ENCODE data around the gene NIPAL3. TPM values are rescaled to one million over a fixed set of nuclear protein-coding genes. Genes with fewer than 3 reads are reported as not detected.
"Not testable (repeated sequence)": the region's sequence is repeated elsewhere in the genome, so short reads cannot be mapped to it uniquely, and the experiment has no call there.

Gene NIPAL3
- total RNA-seq, 1 experiment from 2014 or later = 8.2 TPM

- DNase-seq (ENCODE audit: low spot score) = no peak
These were observed 74.1 kb downstream of the NIPAL3 start for GRCh38 chr1:24489674-24490073.

DNA sequence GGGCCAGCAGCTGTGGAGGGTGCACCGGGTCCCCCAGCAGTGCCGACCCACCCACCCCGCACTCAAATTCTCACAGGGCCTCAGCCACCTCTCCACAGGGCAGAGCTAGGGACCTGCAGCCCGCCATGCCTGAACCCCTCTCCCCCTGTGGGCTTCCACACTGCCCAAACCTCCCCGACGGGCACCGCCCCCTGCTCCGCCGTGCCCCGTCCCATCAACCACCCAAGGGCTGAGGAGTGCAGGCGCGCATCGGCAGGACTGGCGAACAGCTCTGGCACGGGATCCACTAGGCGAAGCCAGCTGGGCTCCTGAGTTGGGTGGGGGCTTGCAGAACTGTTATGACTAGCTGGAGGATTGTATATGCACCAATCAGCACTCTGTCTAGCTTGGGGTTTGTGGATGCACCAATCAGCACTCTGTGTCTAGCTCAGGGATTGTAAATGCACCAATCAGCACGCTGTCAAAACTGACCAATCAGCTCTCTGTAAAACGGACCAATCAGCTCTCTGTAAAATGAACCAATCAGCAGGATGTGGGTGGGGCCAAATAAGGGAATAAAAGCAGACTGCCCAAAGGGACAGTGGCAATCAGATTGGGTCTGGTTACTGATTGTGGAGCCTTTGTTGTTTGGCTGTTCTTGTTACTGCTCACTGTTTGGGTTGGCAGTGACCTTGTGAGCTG is 74.6 kb downstream of the NIPAL3 start:
- DNase-seq (ENCODE audit: low spot score) = no peak

DNA sequence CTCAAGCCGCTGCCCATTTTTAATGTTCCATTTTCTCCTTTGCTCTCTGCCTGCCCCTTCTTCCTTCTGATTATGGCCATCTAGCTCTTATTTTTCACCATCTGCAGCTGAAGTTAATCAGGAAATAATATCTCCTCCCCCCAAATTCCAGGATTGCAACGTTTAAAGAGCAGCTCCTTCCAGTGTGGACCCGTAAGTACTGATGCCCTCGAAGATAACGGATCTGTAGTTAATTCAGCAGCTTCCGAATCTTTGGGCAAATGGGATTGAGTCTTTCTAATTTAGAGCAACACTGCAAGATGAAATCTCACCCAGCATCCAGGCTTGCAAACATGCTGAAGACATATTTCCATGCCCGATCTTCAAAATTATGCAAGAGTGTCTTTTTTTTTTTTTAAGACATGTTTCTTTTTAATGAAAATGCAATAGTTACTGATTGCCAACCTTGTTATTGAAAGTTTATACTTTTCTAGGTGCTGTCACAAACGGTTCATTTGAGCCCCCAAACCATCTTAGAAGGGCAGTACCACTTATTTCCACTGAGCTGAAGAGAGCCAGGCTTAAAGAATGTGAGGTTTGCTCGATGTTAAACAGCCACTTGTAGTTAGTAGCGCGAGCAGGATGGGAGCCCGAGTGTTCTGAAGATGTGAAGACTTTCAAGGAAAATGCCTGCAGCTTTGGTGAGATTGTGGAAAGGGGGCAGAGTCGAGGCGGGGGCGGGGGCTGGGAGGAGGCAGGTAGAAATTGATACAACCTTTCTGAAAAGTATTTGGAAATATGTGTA is 76.2 kb downstream of the NIPAL3 start:
- DNase-seq (ENCODE audit: low spot score) = no peak

- DNase-seq (ENCODE audit: low spot score) = not testable (repeated sequence)
These were observed 77.3 kb downstream of the NIPAL3 start for GRCh38 chr1:24492935-24493334.

GRCh38 chr1:24493785-24494184 is 78.2 kb downstream of the NIPAL3 start:
- no peak for DNase-seq (ENCODE audit: low spot score)

GRCh38 chr1:24498589-24498988 is 83.0 kb downstream of the NIPAL3 start:
- DNase-seq (ENCODE audit: low spot score) = no peak

GRCh38 chr1:24500448-24501048 is 84.9 kb downstream of the NIPAL3 start:
- no peak for DNase-seq (ENCODE audit: low spot score)

- peak; percentile 26 for DNase-seq (ENCODE audit: low spot score)
These were observed 85.9 kb downstream of the NIPAL3 start for GRCh38 chr1:24501371-24502064.

DNA sequence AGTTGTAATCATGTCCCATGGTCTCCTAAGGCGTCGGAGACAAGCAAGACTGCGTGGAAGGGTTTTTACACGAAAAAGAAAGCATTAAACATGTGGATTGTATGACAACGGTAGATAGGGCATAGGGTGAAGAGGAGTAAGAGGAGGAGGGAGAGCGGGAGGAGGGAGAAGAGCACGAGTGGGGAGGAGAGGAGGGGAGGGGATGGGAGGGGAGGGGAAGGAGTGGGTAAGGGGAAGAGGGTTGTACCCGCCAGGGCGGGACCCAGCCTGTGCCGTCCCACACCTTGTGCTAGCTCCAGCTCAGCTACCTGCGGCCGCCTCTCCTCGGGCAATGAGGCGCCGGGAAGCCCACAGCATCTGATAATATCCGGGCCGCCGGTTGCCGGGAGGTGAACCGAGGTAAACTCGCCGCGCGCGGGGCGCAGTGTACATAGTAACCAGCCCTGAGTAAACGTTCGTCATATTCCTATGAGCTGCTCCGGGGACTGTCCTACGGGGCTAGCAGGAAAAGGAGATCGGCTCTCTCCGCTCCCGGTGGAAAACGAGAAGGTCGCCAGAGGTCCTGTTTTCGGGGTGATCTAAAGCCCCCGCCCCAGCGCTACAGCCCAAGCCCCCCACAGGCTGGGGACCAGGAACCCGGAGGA is 86.6 kb downstream of the NIPAL3 start:
- DNase-seq (ENCODE audit: low spot score) = peak; percentile 39

- DNase-seq (ENCODE audit: low spot score) = peak; percentile 59
These were observed 87.1 kb downstream of the NIPAL3 start, which contains the start of gene RCAN3 for GRCh38 chr1:24502709-24503058. Gene RCAN3 (plus strand): TSS chr1:24502836. CDS start chr1:24514373, 11,537 bp downstream.

DNA sequence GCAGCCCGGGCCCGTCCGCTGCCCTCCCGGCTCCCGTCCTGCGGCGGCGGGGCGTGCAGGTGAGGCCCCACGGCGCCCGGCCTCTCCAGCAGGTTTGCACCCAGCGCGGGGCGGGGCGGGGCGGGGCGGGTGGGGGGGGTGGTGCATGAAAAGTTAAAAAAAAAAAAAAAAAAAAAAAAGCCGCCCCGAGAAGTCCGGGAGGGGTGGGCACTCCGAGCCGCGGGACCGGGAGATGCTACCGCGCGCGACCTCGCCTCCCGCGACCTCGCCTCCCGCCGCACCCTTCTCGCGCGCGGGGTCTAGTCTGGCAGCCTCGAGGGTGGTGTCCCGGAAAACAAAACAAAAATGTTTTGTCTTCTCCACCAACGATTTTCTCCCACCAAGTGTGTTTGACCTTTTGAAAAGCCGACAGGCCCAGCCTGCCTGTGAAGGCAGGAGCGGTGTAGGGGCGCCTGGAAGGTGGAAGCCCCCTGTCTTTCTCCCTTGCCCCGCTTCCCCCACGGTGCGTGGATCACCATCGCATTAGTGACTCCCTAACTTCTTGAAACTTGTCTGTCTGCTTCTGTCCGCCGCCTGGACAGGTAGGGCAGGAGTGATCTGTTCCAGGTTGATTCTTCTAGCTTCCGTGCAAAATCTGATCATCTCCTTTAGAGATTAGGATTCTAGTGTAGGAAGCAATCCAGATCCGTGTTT is 87.6 kb downstream of the NIPAL3 start:
- DNase-seq (ENCODE audit: low spot score) = no peak

GRCh38 chr1:24503870-24504523 is 88.4 kb downstream of the NIPAL3 start:
- no peak for DNase-seq (ENCODE audit: low spot score)

GRCh38 chr1:24504560-24504959 is 89.0 kb downstream of the NIPAL3 start:
- no peak for DNase-seq (ENCODE audit: low spot score)

DNA sequence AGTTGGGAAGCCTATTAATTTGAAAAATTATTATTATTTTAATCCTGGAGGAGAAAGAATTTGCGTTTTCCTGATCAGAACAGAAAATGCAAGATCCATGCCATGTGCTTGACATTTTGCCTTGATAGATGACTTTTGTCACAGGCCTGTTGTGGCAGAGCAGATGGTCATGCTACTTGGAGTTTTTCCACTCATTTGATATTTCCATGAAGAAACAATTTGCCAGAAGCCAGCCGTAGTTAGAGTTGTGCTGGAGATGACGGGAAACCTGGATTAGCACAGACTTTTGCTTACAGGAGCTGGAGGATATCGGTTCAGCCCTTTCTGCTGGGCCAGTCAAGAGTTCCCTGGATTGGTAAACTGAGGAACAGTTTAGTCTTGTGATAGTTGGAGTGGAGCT is 90.2 kb downstream of the NIPAL3 start:
- no peak for DNase-seq (ENCODE audit: low spot score)

GRCh38 chr1:24506691-24507381 is 91.2 kb downstream of the NIPAL3 start:
- DNase-seq (ENCODE audit: low spot score) = no peak

DNA sequence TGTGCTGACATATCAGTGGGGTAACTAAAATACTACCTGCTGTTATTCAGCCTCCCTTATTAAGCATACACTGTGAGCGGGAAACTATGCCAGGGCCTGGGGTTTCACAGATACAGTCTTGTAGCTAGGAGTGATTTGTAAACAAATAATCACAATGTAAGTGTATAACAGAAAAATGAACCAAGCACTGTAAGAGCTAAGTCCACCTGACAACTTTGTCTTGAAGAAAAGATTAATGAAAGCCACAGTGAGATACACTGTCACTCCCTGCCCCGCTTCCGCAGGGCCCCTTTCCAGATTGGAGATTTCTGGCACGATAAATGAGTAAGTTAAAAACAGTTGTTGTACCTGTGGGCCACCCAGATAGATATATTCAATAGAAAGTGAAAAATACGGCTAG is 91.8 kb downstream of the NIPAL3 start:
- no peak for DNase-seq (ENCODE audit: low spot score)

- DNase-seq (ENCODE audit: low spot score) = no peak
These were observed 93.3 kb downstream of the NIPAL3 start for GRCh38 chr1:24508911-24509310.

GRCh38 chr1:24513706-24514105 is 98.1 kb downstream of the NIPAL3 start:
- no peak for DNase-seq (ENCODE audit: low spot score)

DNA sequence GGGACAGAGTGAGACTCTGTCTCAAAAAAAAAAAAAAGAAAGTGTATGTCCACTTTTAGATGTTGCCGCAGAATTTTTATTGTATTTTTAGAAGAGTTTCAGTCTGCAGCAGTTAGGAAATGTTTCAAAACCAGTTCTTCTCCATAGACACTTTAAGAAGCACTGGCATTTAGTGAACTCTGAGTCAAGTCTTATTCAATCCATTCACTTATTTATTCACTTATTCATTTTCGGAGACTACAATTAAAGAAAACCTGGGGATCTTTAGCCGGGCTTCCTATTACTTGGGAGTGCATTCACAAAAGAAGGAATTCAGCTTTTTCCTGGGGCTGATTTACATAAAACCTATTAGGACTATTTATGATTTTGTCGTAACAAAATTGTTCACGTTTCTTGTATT is 99.3 kb downstream of the NIPAL3 start:
- no peak for DNase-seq (ENCODE audit: low spot score)

DNA sequence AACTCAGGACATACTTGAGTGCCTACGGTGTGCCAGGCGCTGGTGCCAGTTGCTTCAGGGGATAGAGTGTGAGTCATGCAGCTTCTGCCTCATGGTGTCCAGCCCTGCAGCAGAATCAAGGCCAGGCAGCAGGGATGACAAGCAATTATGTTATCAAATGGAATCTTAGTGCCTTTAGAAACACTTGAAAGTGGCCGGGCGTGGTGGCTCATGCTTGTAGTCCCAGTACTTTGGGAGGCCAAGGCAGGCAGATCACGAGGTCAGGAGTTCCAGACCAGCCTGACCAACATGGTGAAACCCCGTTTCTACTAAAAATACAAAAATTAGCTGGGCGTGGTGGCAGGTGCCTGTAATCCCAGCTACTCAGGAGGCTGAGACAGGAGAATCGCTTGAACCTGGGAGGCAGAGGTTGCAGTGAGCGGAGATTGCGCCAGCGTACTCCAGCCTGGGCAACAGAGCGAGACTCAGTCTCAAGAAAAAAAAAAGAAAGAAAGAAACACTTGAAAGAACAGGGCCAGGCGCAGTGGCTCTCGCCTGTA is 100.1 kb downstream of the NIPAL3 start:
- DNase-seq (ENCODE audit: low spot score) = peak; percentile 84
